Ishikawa (cell line): ENCODE results near the gene CDC42EP1.

Experiments
- CEBPB ChIP-seq: IDR thresholded peaks from 2 replicates; pipeline ENCODE4 v1.6.1; 2012
- FOXM1 ChIP-seq: IDR thresholded peaks from 2 replicates; pipeline ENCODE4 v1.6.1; 2012; ENCODE audit warnings: low read depth, borderline replicate concordance
- MAX ChIP-seq: IDR thresholded peaks from 2 replicates; pipeline ENCODE4 v1.6.1; 2012

GRCh38 chr22:37568012-37568411 is 7.7 kb downstream of the CDC42EP1 start:
- TF ChIP-seq FOXM1 (no peak), CEBPB (no peak), MAX (no peak)
